Measurements from ENCODE around the gene FNDC1.
"Not testable (repeated sequence)": the region's sequence is repeated elsewhere in the genome, so short reads cannot be mapped to it uniquely, and the experiment has no call there.

The FNDC1 gene

GRCh38 chr6:159169193-159169555 is at the start of gene FNDC1:
FNDC1 (plus strand) TSS chr6:159169400; CDS start chr6:159169597, 197 bp downstream.
- peak within 1 kb of the TSS; percentile 28 to 38 for H3K4me3 ChIP-seq (replicated peaks in 1 of 2; ENCODE audit: low read depth in 2 of 2, low read length in 2 of 2)
- TF ChIP-seq, protein P1, sequence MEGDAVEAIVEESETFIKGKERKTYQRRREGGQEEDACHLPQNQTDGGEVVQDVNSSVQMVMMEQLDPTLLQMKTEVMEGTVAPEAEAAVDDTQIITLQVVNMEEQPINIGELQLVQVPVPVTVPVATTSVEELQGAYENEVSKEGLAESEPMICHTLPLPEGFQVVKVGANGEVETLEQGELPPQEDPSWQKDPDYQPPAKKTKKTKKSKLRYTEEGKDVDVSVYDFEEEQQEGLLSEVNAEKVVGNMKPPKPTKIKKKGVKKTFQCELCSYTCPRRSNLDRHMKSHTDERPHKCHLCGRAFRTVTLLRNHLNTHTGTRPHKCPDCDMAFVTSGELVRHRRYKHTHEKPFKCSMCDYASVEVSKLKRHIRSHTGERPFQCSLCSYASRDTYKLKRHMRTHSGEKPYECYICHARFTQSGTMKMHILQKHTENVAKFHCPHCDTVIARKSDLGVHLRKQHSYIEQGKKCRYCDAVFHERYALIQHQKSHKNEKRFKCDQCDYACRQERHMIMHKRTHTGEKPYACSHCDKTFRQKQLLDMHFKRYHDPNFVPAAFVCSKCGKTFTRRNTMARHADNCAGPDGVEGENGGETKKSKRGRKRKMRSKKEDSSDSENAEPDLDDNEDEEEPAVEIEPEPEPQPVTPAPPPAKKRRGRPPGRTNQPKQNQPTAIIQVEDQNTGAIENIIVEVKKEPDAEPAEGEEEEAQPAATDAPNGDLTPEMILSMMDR (IDR thresholded peaks at IDR 0.05; ENCODE audit: low read depth, low read length) = no peak
- peak in 1 of 2 donors; percentile 21 for DNase-seq (ENCODE audit: low read depth in 2 of 2)

GRCh38 chr6:159119791-159120190 is 49.4 kb upstream of the FNDC1 start:
- TF ChIP-seq, protein P1 (IDR thresholded peaks at IDR 0.05; ENCODE audit: low read depth, low read length) = no peak
- DNase-seq (ENCODE audit: low read depth in 2 of 2) = no peak
- H3K4me3 ChIP-seq (replicated peaks in 1 of 2; ENCODE audit: low read depth in 2 of 2, low read length in 2 of 2) = no peak overlapping the region

GRCh38 chr6:159121486-159121885 is 47.7 kb upstream of the FNDC1 start:
- TF ChIP-seq, protein P1 (IDR thresholded peaks at IDR 0.05; ENCODE audit: low read depth, low read length) = no peak
- no peak overlapping the region for H3K4me3 ChIP-seq (replicated peaks in 1 of 2; ENCODE audit: low read depth in 2 of 2, low read length in 2 of 2)
- no peak for DNase-seq (ENCODE audit: low read depth in 2 of 2)

DNA sequence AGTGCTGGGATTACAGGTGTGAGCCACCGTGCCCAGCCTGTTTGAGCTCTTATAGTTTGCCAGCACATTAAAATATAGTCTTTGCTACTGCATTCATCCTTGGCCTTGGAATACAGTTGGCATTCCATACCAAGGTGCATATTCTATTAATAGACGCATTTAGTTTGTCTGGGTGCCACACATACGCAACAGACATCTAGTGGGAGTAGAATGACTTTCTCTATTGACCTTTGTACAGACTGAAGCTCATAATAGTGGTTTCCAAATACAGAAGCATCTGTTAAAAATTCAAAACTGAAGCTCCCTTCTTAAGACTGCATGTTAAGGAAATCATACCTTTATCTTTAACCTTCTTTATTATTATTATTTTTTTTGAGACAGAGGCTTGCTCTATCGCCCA is 46.7 kb upstream of the FNDC1 start:
- DNase-seq (ENCODE audit: low read depth in 2 of 2) = no peak
- no peak overlapping the region for H3K4me3 ChIP-seq (replicated peaks in 1 of 2; ENCODE audit: low read depth in 2 of 2, low read length in 2 of 2)
- TF ChIP-seq, protein P1 (IDR thresholded peaks at IDR 0.05; ENCODE audit: low read depth, low read length) = no peak

DNA sequence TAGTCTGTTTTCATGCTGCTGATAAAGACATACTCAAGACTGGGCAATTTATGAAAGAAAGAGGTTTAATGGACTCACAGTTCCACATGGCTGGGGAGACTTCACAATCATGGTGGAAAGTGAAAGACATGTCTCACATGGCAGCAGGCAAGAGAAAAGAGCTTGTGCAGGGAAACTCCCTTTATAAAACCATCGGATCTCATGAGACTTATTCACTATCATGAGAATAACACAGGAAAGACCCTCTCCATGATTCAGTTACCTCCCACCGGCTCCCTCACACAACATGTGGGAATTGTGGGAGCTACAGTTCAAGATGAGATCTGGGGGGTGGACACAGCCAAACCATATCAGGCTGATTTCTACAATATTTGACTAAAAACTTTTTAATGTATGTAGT is 45.4 kb upstream of the FNDC1 start:
- H3K4me3 ChIP-seq (replicated peaks in 1 of 2; ENCODE audit: low read depth in 2 of 2, low read length in 2 of 2); DNase-seq (ENCODE audit: low read depth in 2 of 2): not testable (repeated sequence)

- DNase-seq (ENCODE audit: low read depth in 2 of 2) = no peak
- TF ChIP-seq, protein P1 (IDR thresholded peaks at IDR 0.05; ENCODE audit: low read depth, low read length) = peak; percentile 21
- H3K4me3 ChIP-seq (replicated peaks in 1 of 2; ENCODE audit: low read depth in 2 of 2, low read length in 2 of 2) = no peak overlapping the region
Observed at GRCh38 chr6:159125014-159125609, 44.1 kb upstream of the FNDC1 start.

GRCh38 chr6:159125951-159126352 is 43.2 kb upstream of the FNDC1 start:
- TF ChIP-seq, protein P1 (IDR thresholded peaks at IDR 0.05; ENCODE audit: low read depth, low read length) = no peak
- no peak overlapping the region for H3K4me3 ChIP-seq (replicated peaks in 1 of 2; ENCODE audit: low read depth in 2 of 2, low read length in 2 of 2)
- DNase-seq (ENCODE audit: low read depth in 2 of 2) = no peak
